ENCODE results near the gene SLC35F3. TPM values are rescaled to one million over a fixed set of nuclear protein-coding genes. Genes with fewer than 3 reads are reported as not detected.

Gene SLC35F3
- total RNA-seq, 2 donors from 2014 or later: 14.4 to 14.8 TPM

DNA sequence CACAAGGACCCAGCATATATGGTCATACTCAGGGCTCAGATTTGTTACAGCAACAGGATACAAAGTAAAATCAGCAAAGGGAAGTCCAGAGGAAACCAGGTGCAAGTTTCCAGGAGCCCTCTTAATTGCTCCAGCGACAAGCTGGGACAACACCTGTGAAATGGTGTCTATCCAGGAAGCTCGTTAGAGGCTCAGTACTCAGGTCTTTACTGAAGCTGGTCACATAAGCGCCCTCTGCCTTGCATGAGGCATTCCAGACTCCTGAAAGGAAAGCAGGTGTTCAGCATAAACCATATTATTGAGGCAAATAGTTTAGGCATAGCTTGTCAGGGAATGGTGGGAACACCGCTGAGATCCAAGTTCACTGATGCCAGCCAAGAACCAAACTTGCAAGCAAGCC is 231.0 kb downstream of the SLC35F3 start:
- no peaks in the 10 kb centered on the region for H3K9me3 ChIP-seq (ENCODE audit: control insufficient read depth, low read length)
- no peaks in the 10 kb centered on the region for H3K27me3 ChIP-seq (ENCODE audit: control insufficient read depth, insufficient read depth, low read length, poor library complexity, severe bottlenecking)
- no peaks in the 10 kb centered on the region for H3K4me1 ChIP-seq (ENCODE audit: control insufficient read depth, insufficient read depth, low read length)
- no peak overlapping the region for H3K9ac ChIP-seq (ENCODE audit: extremely low read depth, low read length, poor library complexity, severe bottlenecking)
- 87 to 91% methylated on average over 4 of the region's 4 CpGs for WGBS, 2 experiments (ENCODE audit: insufficient coverage in 1 of 2, insufficient read length in 1 of 2)
- no peak for DNase-seq
- TF ChIP-seq, protein P1, sequence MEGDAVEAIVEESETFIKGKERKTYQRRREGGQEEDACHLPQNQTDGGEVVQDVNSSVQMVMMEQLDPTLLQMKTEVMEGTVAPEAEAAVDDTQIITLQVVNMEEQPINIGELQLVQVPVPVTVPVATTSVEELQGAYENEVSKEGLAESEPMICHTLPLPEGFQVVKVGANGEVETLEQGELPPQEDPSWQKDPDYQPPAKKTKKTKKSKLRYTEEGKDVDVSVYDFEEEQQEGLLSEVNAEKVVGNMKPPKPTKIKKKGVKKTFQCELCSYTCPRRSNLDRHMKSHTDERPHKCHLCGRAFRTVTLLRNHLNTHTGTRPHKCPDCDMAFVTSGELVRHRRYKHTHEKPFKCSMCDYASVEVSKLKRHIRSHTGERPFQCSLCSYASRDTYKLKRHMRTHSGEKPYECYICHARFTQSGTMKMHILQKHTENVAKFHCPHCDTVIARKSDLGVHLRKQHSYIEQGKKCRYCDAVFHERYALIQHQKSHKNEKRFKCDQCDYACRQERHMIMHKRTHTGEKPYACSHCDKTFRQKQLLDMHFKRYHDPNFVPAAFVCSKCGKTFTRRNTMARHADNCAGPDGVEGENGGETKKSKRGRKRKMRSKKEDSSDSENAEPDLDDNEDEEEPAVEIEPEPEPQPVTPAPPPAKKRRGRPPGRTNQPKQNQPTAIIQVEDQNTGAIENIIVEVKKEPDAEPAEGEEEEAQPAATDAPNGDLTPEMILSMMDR (conservative IDR thresholded peaks at IDR 0.05): no peak
- Mint-ChIP-seq H3K9me3 (no peaks in the 10 kb centered on the region), H3K4me1 (peaks cover 6% of the 10 kb centered on the region), H3K4me3 (no peak overlapping the region), H3K36me3 (ENCODE audit: low read depth) (no peaks in the 10 kb centered on the region), H3K27ac (no peak overlapping the region), H3K27me3 (ENCODE audit: insufficient read depth) (peaks cover 9% of the 10 kb centered on the region)
- no peak overlapping the region for H3K4me3 ChIP-seq (ENCODE audit: low read length)
- H3K36me3 ChIP-seq (ENCODE audit: control insufficient read depth, insufficient read depth, low read length): no peaks in the 10 kb centered on the region
- H3K27ac ChIP-seq (ENCODE audit: low read depth, low read length): no peak overlapping the region

DNA sequence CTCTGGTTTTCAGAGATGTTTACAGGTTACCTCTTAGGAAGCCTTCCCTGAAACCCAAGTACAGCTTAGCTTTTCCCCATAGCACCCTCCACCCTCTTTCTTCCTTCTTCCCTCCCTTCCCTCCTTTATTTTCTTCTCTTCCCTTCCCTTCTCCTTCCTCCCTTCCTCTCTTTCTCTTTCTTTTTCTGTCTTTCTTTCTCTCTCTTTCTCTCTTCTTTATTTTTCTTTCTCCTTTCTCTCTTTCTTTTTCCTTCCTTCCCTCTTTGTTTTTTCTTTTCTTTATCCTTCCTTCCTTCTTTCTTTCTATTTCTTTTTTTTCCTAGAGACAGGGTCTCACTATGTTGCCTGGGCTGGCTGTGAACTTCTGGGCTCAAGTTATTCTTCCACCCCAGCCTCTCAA is 231.6 kb downstream of the SLC35F3 start:
- H3K27ac Mint-ChIP-seq: no peak overlapping the region
- no peak overlapping the region for H3K4me3 ChIP-seq (ENCODE audit: low read length)

DNA sequence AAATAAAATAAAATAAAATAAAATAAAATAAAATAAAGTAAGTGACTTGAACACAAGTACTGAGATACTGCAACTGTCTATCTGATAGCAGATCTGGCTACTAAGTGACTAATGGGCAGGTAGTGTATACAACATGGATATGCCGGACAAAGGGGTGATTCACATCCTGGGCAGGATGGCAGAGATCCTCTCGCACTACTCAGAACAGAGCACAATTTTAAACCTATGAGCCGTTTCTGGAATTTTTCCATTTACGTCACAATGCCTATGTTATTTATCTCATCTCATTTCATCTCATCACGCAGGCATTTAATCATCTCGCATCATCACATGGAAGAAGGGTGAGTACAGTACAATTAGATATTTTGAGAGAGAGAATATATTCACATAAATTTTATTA is 235.5 kb downstream of the SLC35F3 start:
- no peak overlapping the region for H3K27ac Mint-ChIP-seq
- Histone ChIP-seq H3K36me3 (ENCODE audit: control insufficient read depth, insufficient read depth, low read length) (no peaks in the 10 kb centered on the region), H3K9ac (ENCODE audit: extremely low read depth, low read length, poor library complexity, severe bottlenecking) (no peak overlapping the region), H3K27ac (ENCODE audit: low read depth, low read length) (no peak overlapping the region), H3K9me3 (ENCODE audit: control insufficient read depth, low read length) (no peaks in the 10 kb centered on the region), H3K4me3 (ENCODE audit: low read length) (no peak overlapping the region), H3K4me1 (ENCODE audit: control insufficient read depth, insufficient read depth, low read length) (no peaks in the 10 kb centered on the region), H3K27me3 (ENCODE audit: control insufficient read depth, insufficient read depth, low read length, poor library complexity, severe bottlenecking) (no peaks in the 10 kb centered on the region)
- DNase-seq: no peak
- no peak overlapping the region for H3K4me3 Mint-ChIP-seq
- peaks cover 6% of the 10 kb centered on the region for H3K4me1 Mint-ChIP-seq
- no peaks in the 10 kb centered on the region for H3K9me3 Mint-ChIP-seq
- TF ChIP-seq, protein P1 (conservative IDR thresholded peaks at IDR 0.05): no peak
- no peaks in the 10 kb centered on the region for H3K36me3 Mint-ChIP-seq (ENCODE audit: low read depth)
- 94 to 95% methylated on average over 2 to 4 of the region's 6 CpGs for WGBS, 2 experiments (ENCODE audit: insufficient coverage in 1 of 2, insufficient read length in 1 of 2)
- H3K27me3 Mint-ChIP-seq (ENCODE audit: insufficient read depth): peaks cover 9% of the 10 kb centered on the region

More for the DNA sequence above, 231.6 kb downstream of the SLC35F3 start:
- no peaks in the 10 kb centered on the region for H3K36me3 Mint-ChIP-seq (ENCODE audit: low read depth)
- H3K9me3 ChIP-seq (ENCODE audit: control insufficient read depth, low read length): no peaks in the 10 kb centered on the region
- DNase-seq: no peak
- H3K9ac ChIP-seq (ENCODE audit: extremely low read depth, low read length, poor library complexity, severe bottlenecking): no peak overlapping the region
- no peaks in the 10 kb centered on the region for H3K27me3 ChIP-seq (ENCODE audit: control insufficient read depth, insufficient read depth, low read length, poor library complexity, severe bottlenecking)
- H3K4me3 Mint-ChIP-seq: no peak overlapping the region
- H3K27me3 Mint-ChIP-seq (ENCODE audit: insufficient read depth): peaks cover 9% of the 10 kb centered on the region
- peaks cover 6% of the 10 kb centered on the region for H3K4me1 Mint-ChIP-seq
- H3K4me1 ChIP-seq (ENCODE audit: control insufficient read depth, insufficient read depth, low read length): no peaks in the 10 kb centered on the region
- no peaks in the 10 kb centered on the region for H3K36me3 ChIP-seq (ENCODE audit: control insufficient read depth, insufficient read depth, low read length)
- TF ChIP-seq, protein P1 (conservative IDR thresholded peaks at IDR 0.05): no peak
- no peaks in the 10 kb centered on the region for H3K9me3 Mint-ChIP-seq
- H3K27ac ChIP-seq (ENCODE audit: low read depth, low read length): no peak overlapping the region
